H1 (cell line): ENCODE measurements around the gene NAXD. TPM values are rescaled to one million over a fixed set of nuclear protein-coding genes. Genes with fewer than 3 reads are reported as not detected.

ENCODE experiments used
- CTCF ChIA-PET: fragments of 300-600 bp; sonication (Branson Sonifier 250); formaldehyde crosslinking; loops from one replicate; lab custom pipeline; 2021; ENCODE audit not compliant: partially characterized antibody; lab: Charles Lee
- POLR2A ChIA-PET: fragments of 300-600 bp; sonication (Branson Sonifier 250); formaldehyde crosslinking; loops from one replicate; lab custom pipeline; 2021; ENCODE audit warnings: inconsistent platforms; ENCODE audit not compliant: partially characterized antibody; lab: Charles Lee
- DNase-seq, 2 experiments: peaks; one replicate each; pipeline versions ENCODE4 v3.0.0 to v3.0.0-alpha.2; 2010 to 2022; ENCODE audit warnings: low spot score in 2 of 2, low read depth in 1 of 2, mixed read lengths in 1 of 2
- FAIRE-seq: peaks from 2 replicates; lab custom pipeline; 2011; peaks lifted over from hg19 to GRCh38; lab: Jason Lieb, UNC
- H2AFZ ChIP-seq: 2 replicates; pipeline ENCODE4 v1.8.1; 2012; ENCODE audit warnings: low read length, inconsistent platforms
- H2AK5ac ChIP-seq: 2 replicates; pipeline ENCODE4 v1.6.1; 2013; ENCODE audit warnings: low read depth, low read length
- H2BK120ac ChIP-seq: replicated peaks from 2 replicates; pipeline ENCODE3; 2013; ENCODE audit warnings: low read depth, low read length, inconsistent platforms
- H2BK12ac ChIP-seq: 2 replicates; pipeline ENCODE4 v1.6.1; 2013; ENCODE audit warnings: low read depth, low read length
- H2BK15ac ChIP-seq: 2 replicates; pipeline ENCODE4 v1.6.1; 2013; ENCODE audit warnings: low read length
- H2BK20ac ChIP-seq: 2 replicates; pipeline ENCODE4 v1.6.1; 2013; ENCODE audit warnings: low read length
- H2BK5ac ChIP-seq: 2 replicates; pipeline ENCODE4 v1.6.1; 2013; ENCODE audit warnings: low read depth, low read length
- H3K14ac ChIP-seq: 2 replicates; pipeline ENCODE4 v1.6.1; 2013; ENCODE audit warnings: inconsistent platforms; ENCODE audit not compliant: insufficient read length
- H3K18ac ChIP-seq: 2 replicates; pipeline ENCODE4 v1.6.1; 2013; ENCODE audit warnings: low read length; ENCODE audit errors: extremely low read depth
- H3K23ac ChIP-seq: 2 replicates; pipeline ENCODE4 v1.6.1; 2013; ENCODE audit warnings: inconsistent platforms; ENCODE audit not compliant: insufficient read length
- H3K23me2 ChIP-seq: 2 replicates; pipeline ENCODE4 v1.6.1; 2013; ENCODE audit warnings: low read depth, low read length
- H3K27ac ChIP-seq: 2 replicates; pipeline ENCODE4 v1.6.1; 2011; ENCODE audit warnings: low read depth, low read length, inconsistent platforms
- H3K27me3 ChIP-seq, 4 experiments: replicated peaks in 1 of 4; 1 replicate in 1 of 4; 2 replicates in 3 of 4; pipeline versions ENCODE4 v1.6.1 to v1.8.1; 2011 to 2013; ENCODE audit warnings: low read length in 3 of 4, mild to moderate bottlenecking in 3 of 4, inconsistent platforms in 2 of 4, mixed read lengths in 2 of 4, moderate library complexity in 1 of 4; ENCODE audit not compliant: control insufficient read depth in 3 of 4, insufficient read depth in 3 of 4; ENCODE audit errors: extremely low read depth in 1 of 4
- H3K36me3 ChIP-seq, 4 experiments: 2 replicates each; pipeline versions ENCODE4 v1.6.1 to v1.8.1; 2011 to 2013; ENCODE audit warnings: mild to moderate bottlenecking in 4 of 4, low read length in 3 of 4, moderate library complexity in 2 of 4, control low read depth in 1 of 4, inconsistent platforms in 1 of 4; ENCODE audit not compliant: insufficient read depth in 4 of 4, control insufficient read depth in 2 of 4
- H3K4ac ChIP-seq: replicated peaks from 2 replicates; pipeline ENCODE3; 2013; ENCODE audit warnings: low read length, low read depth, mixed read lengths, inconsistent platforms; ENCODE audit not compliant: insufficient read length
- H3K4me1 ChIP-seq, 4 experiments: replicated peaks in 1 of 4; 1 replicate in 1 of 4; 2 replicates in 3 of 4; pipeline versions ENCODE4 v1.6.1 to v1.8.1; 2011 to 2013; ENCODE audit warnings: low read length in 3 of 4, inconsistent platforms in 2 of 4, mixed read lengths in 1 of 4; ENCODE audit not compliant: insufficient read depth in 4 of 4, control insufficient read depth in 3 of 4
- H3K4me2 ChIP-seq, 2 experiments: 2 replicates each; pipeline versions ENCODE4 v1.6.1 to v1.8.1; 2011 to 2013; ENCODE audit warnings: low read depth in 2 of 2, low read length in 2 of 2, control low read depth in 1 of 2, inconsistent platforms in 1 of 2, mild to moderate bottlenecking in 1 of 2; ENCODE audit not compliant: insufficient read depth in 1 of 2
- H3K4me3 ChIP-seq, 4 experiments: fragments of 200-600, 300-600 bp in 1 of 4; sonication (generic), shearing (Covaris generic), sonication (Bioruptor Twin) in 1 of 4; 2 replicates each; pipeline versions ENCODE4 v1.5.1 to v1.8.1; 2011 to 2016; ENCODE audit warnings: low read length in 4 of 4, low read depth in 3 of 4, control low read depth in 2 of 4, inconsistent platforms in 2 of 4, mild to moderate bottlenecking in 2 of 4, mixed read lengths in 1 of 4, moderate library complexity in 1 of 4; ENCODE audit not compliant: insufficient read depth in 2 of 4; ENCODE audit errors: extremely low read depth in 1 of 4
- H3K56ac ChIP-seq: replicated peaks from 2 replicates; pipeline ENCODE3; 2013; ENCODE audit warnings: low read depth, mild to moderate bottlenecking, mixed read lengths, low read length, inconsistent platforms; ENCODE audit not compliant: insufficient read length
- H3K79me1 ChIP-seq: 2 replicates; pipeline ENCODE4 v1.6.1; 2013; ENCODE audit warnings: low read depth, low read length, control low read depth
- H3K79me2 ChIP-seq, 2 experiments: 2 replicates each; pipeline versions ENCODE4 v1.6.1 to v1.8.1; 2012 to 2013; ENCODE audit warnings: low read length in 2 of 2, mild to moderate bottlenecking in 2 of 2, inconsistent platforms in 1 of 2; ENCODE audit not compliant: insufficient read depth in 2 of 2, control insufficient read depth in 1 of 2
- H3K9ac ChIP-seq, 4 experiments: replicated peaks in 1 of 4; 1 replicate in 1 of 4; 2 replicates in 3 of 4; pipeline versions ENCODE4 v1.6.1 to v1.8.1; 2011 to 2013; ENCODE audit warnings: low read depth in 3 of 4, low read length in 3 of 4, control low read depth in 2 of 4, mild to moderate bottlenecking in 2 of 4, moderate library complexity in 2 of 4, inconsistent platforms in 1 of 4; ENCODE audit errors: extremely low read depth in 1 of 4
- H3K9me3 ChIP-seq, 2 experiments: 2 replicates each; pipeline versions ENCODE4 v1.6.1 to v1.8.1; 2012 to 2013; ENCODE audit warnings: mild to moderate bottlenecking in 2 of 2, moderate library complexity in 2 of 2, control low read depth in 1 of 2, inconsistent platforms in 1 of 2, low read depth in 1 of 2, low read length in 1 of 2, mixed read lengths in 1 of 2; ENCODE audit not compliant: insufficient read depth in 2 of 2
- H4K20me1 ChIP-seq, 2 experiments: replicated peaks in 1 of 2; 2 replicates each; pipeline versions ENCODE3 to v1.8.1; 2011 to 2013; ENCODE audit warnings: inconsistent platforms in 2 of 2, low read length in 2 of 2, mild to moderate bottlenecking in 1 of 2; ENCODE audit not compliant: insufficient read depth in 2 of 2, control insufficient read depth in 1 of 2
- H4K5ac ChIP-seq: 2 replicates; pipeline ENCODE4 v1.6.1; 2013; ENCODE audit warnings: low read length, low read depth, mixed read lengths, inconsistent platforms; ENCODE audit not compliant: insufficient read length
- H4K8ac ChIP-seq: 2 replicates; pipeline ENCODE4 v1.8.0; 2013; ENCODE audit warnings: mild to moderate bottlenecking, moderate library complexity, low read length, inconsistent platforms; ENCODE audit not compliant: insufficient read depth; ENCODE audit errors: extremely low read depth
- H4K91ac ChIP-seq: replicated peaks from 2 replicates; pipeline ENCODE3; 2013; ENCODE audit warnings: low read length, mixed read lengths, inconsistent platforms; ENCODE audit not compliant: insufficient read length
- WGBS, 2 experiments: shearing (Covaris generic) in 1 of 2; methylation state at CpG; one replicate each; pipeline versions ENCODE4 v1.1.6 to v1.1.7; 2013 to 2015; ENCODE audit warnings: low lambda C conversion rate in 2 of 2, mixed read lengths in 2 of 2, inconsistent platforms in 1 of 2, low coverage in 1 of 2, missing lambda C conversion rate in 1 of 2; ENCODE audit not compliant: insufficient replicate concordance in 2 of 2, insufficient coverage in 1 of 2, insufficient read length in 1 of 2; ENCODE audit errors: extremely low coverage in 1 of 2, missing lambda C conversion rate in 1 of 2; 5-methylcytosine and 5-hydroxymethylcytosine counted together
- polyA plus RNA-seq, 7 experiments: library from polyadenylated mRNA; depleted of rRNA in 3 of 7; stranded (reverse) in 5 of 7; unstranded in 2 of 7; fragments of >200 nt in 5 of 7; fragments of 200-250 nt in 2 of 7; gene quantifications; 1 replicate in 5 of 7; 2 replicates in 1 of 7; 4 replicates in 1 of 7; pipeline versions ENCODE4 v1.2.1 to v1.2.3, GENCODE V29; 2011 to 2013; ENCODE audit warnings: missing spikeins in 2 of 7, mixed read lengths in 2 of 7
- total RNA-seq: library from RNA; stranded (reverse); fragmentation: NEBNext Ultra II Directional; extraction: Animal tissue kit (Norgen Biotek cat#: 25700); gene quantifications from 2 replicates; pipeline ENCODE4 v1.2.1, GENCODE V29; 2021

The NAXD gene
- total and polyA plus RNA-seq, 2 of the 8 experiments (the other 6 are each of a cell fraction or from before 2014, with no cell fraction given) = 25.4 to 35.5 TPM

GRCh38 chr13:110664673-110665072, 49.3 kb downstream of the NAXD start:
- no peaks in the 10 kb centered on the region for H3K79me2 ChIP-seq
- no peak for DNase-seq
- no peak overlapping the region for H2BK120ac ChIP-seq
- no peak overlapping the region for H3K4ac ChIP-seq
- no peaks in the 10 kb centered on the region for H3K27me3 ChIP-seq
- no peak overlapping the region for H2BK15ac ChIP-seq
- H4K5ac ChIP-seq = no peak overlapping the region
- H3K18ac ChIP-seq = no peak overlapping the region
- H3K4me2 ChIP-seq = no peak overlapping the region
- H3K9ac ChIP-seq = no peak overlapping the region; a peak in 1 of 7 replicates
- no peak overlapping the region for H3K27ac ChIP-seq
- no peak overlapping the region for H3K23ac ChIP-seq
- H3K9me3 ChIP-seq = peaks cover 14 to 21% of the 10 kb centered on the region in 2 experiments
- H4K20me1 ChIP-seq = no peaks in the 10 kb centered on the region
- no peak overlapping the region for H3K4me3 ChIP-seq
- ChIA-PET CTCF (interaction anchor here (0.6 to 2.9 kb wide), 7 partner anchors 15 to 93 kb away, joined by 3 to 8 read pairs (median 3); no protein-coding TSS in a partner anchor), POLR2A (interaction anchor here (0.9 kb wide), 1 partner anchor 20 kb away, joined by 3 read pairs; no protein-coding TSS in a partner anchor)
- no peak overlapping the region for H4K91ac ChIP-seq
- H2BK5ac ChIP-seq = no peak overlapping the region
- H2AK5ac ChIP-seq = no peak overlapping the region
- no peak overlapping the region for H3K56ac ChIP-seq
- no peaks in the 10 kb centered on the region for H3K23me2 ChIP-seq
- no peak overlapping the region for H2BK20ac ChIP-seq
- no peaks in the 10 kb centered on the region; a peak in 1 of 7 replicates for H3K4me1 ChIP-seq
- no peak for FAIRE-seq
- H3K14ac ChIP-seq = no peak overlapping the region
- peaks cover 0 to 54% (median 28%) of the 10 kb centered on the region in 4 experiments; a peak in 5 of 8 replicates for H3K36me3 ChIP-seq
- H2BK12ac ChIP-seq = no peak overlapping the region
- 95% methylated on average over 11 of the region's 11 CpGs; no CpG with 5 or more reads in 1 of the 2 experiments for WGBS, 2 experiments
- H3K79me1 ChIP-seq = no peaks in the 10 kb centered on the region
- H4K8ac ChIP-seq = no peak overlapping the region
- no peak overlapping the region for H2AFZ ChIP-seq
